HG03135 (cell line): ENCODE results near the gene HIGD1A.

Experiments
- ATAC-seq: cut with Tn5 transposase; IDR thresholded peaks from one replicate; pipeline ENCODE4 v1.9.1; 2021; ENCODE audit warnings: mild to moderate bottlenecking, moderate library complexity; ENCODE audit not compliant: unreplicated experiment

HIGD1A gene

DNA sequence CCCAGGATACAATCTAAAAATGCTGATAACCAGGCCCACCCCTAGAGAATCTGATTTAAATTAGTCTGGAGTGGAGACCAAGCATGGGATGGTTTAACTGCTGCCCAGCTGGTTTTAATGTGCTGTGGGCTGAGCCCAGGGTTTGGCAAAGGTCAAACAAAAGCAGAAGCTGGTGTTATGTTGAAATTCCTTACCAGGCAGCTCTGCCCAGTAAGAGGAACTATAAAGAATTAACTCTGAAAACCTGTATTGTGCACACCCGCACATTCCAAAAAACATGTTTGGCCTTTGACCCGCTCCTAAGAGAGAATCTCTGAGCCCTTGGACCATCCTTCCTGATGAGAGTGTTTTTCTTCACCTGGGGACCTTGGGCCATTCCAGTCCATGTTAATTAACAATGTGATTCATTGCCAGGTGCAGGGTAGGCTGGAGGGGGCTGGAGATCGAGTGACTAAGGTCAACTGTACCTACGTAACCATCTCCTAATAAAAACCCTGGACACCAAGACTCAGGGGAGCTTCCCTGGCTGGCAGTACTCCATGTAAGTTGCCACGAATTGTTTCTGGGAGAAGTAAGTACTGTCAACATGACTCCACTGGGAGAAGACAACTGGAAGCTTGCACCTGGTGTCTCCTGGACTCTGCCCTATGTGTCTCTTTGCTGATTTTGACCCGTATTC lies 42.1 kb downstream of the HIGD1A start:
- ATAC-seq = no peak

DNA sequence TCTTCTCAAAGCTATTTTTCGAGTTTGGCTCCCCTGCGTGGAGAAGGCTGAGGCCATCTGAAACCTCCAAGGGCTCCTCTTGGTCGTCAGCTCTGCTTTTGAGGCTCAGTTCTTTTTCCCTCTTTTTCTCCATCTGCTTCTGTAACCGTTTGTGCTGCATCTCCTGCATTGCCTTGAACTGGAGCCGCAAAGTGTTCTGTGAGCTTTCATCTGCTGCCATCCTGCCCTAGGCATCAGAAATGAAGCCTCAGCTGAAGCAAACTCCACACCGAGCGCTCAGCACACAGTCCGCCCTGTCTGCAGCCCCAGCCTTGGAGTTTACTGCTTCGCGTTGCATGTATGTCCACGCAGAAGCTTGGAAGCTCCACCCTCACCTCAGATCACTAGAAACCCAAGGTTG lies 46.2 kb downstream of the HIGD1A start:
- no peak for ATAC-seq

DNA sequence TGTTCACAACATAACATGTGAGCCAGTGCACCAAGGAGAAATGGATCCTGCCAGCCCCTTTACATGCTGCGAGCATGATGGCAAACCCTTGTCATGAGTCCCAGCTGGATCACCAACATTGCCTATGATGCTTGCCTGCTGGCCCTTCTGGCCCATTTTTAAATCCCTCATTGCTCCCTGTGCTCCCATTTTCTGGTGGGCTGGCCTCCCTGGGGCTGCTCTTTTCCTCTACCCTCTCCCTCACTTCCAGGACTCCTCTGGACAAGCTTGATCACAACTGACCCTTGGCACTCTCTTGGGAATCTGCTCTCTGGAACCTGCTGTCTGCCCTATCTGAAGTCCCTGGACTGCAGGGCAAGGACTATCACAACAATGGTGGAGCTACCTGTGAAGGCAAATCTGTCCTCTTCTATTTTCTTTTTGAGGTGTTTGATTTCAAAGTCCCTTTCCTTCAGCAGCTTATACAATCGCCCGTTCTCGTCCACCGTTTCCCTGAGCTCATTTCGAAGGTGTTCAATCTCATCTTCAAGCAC lies 47.5 kb downstream of the HIGD1A start:
- no peak for ATAC-seq

DNA sequence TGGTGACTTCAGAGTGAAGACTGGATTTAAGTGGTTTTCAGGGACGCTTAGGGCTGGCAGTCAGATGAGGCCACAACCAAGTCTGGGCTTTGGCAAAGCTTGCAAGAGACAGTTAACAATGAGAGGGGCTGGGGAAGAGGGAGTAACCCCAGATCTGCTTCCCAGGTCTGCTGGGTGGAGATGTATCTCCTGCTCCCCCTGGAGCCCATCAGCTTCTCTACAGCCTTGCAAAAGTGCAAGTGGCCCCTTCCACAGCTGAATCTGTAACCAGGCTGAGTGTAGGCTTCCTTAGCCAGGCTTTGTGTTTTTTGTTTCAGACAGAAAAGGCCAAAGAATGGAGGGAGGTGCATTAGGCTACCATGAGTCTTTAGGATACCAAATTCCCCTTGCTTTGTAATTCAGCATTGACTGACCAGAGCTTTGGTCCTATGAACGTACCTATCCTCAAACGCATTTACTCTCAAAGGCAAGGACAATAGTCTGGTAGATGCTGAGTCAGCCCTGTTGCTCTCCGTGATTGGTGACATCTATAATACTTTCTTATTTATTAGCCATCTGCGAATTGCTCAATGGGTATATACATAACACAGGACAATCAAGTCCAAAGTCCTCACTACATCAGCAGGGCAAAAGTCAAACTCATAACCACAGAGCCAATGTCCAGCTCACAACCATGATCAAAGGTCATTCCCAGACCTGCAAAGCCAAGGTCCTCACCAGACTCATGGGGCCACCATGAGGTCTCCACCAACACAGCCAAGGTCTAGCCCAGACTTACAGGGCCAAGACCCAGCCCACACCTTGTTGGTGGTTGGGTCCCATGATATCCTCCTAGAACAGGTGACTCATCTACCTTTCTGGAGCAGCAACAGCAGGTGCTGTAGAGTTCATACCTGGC lies 48.4 kb downstream of the HIGD1A start:
- ATAC-seq = no peak

DNA sequence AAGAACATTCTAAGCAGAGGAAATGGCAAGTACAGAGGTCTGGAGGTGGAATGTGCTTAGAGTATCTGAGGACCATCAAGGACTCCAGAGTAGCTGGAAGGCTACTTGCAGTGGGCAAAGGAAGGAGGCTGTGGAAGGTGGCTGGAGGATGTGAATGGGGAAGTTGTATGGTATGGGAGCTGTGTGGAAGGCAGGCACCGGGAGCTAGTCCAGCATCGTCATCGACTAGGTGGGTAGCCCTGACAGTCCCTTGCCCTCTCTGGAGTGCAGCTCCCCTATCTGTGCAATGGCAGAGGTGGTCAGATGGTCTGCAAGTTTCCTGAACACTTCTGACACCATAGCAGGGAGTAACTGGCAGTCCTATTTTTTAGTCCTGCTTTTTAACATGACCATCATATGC lies 50.5 kb downstream of the HIGD1A start:
- no peak for ATAC-seq

DNA sequence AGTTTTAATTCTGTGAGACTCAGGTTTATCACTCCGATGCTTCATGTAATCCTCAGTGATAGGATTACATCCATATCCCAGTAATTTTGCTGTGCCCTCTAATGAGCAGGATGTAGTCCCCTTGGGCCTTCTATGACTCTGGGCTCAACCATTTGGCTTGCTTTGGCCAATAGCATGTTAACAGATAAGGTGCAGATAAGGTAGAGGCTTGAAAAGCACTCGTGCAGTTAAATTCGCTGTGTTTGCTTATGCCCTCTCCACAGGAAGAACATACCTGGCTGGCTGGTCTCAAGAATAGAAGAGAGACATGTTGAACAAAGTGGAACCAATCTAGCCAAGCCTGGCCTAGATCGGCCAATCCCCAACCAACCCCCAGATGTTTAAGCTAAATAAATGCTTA lies 51.3 kb downstream of the HIGD1A start:
- ATAC-seq = no peak

DNA sequence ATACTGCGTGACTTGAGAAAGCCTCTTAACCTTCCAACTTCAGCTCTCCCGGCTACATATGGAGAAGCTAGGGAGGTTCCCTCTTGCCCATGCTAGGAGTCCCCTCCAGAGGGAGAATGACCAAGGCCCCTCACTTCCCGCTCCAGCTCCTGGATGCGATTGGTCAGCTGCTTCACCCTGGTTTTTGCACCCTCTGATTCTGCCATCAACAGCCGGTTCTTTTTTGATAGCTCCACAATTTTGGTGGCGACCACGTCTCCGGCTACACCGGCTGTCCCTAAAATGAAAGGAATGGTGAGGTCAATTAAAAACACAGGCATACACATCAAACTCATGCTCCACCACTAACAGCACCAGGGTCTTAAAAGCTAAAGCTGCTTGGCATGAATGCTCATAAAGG lies 51.8 kb downstream of the HIGD1A start:
- ATAC-seq = no peak

DNA sequence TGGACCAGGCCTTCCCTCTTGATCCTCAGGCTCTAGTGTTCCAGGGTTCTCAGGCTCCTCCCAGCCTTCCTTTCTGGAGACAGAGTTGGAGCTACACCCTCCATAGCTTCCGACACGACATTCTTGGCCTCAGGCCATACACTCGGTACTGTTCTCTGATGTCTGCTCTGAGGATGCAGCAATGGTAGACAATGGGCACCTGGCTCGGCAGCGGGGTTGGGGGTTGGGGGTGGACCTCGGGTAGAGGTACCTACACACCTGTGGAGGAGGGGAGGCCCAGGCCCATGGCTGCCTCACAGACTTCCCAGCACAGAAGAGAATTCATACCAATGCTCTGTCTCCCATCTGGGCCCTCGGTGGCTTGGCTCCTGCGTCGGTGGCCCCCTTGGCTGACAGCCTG lies 52.7 kb downstream of the HIGD1A start:
- no peak for ATAC-seq

DNA sequence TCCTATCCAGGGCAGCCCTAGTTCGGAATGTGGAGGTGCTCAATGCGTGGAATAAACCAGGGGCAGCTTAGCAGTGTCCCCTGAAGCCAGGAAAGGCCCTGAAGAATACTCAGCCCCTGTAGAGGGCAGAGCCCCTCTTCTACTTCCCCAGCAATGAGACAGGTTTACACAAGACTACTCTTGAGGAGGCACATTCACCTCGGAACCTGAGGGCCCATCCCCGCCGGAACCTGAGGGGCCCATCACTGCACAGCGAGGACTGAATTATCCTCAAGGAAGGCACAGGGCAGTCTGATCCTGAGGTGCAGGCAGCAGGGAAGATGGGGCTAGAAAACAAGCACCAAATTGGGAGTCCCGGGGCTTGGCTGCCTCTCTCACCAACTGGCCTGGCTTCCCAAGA lies 53.5 kb downstream of the HIGD1A start:
- ATAC-seq = no peak

DNA sequence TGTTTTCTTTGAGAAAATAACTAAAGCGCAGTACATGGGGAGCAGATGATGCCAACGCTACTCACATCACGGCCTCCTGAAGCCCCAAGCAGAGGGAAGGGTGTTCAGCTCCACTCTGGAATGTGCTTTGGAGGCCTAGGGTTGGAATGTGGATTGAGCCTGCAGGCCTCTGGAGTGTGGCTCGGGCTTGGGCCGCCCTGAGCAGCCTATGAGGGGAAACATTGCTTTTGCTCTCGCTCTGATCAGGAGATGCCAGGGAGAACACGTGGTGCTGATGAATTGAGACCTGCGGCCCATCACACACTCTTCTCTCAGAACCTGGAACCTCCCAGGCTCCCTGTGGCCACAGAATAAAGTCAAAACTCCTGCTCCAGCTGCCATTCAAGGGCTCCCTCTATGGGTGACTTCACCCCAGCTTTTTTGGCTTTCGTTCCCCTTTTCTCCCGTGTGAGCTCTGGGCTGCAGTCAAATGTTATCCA lies 54.5 kb downstream of the HIGD1A start:
- ATAC-seq = no peak

DNA sequence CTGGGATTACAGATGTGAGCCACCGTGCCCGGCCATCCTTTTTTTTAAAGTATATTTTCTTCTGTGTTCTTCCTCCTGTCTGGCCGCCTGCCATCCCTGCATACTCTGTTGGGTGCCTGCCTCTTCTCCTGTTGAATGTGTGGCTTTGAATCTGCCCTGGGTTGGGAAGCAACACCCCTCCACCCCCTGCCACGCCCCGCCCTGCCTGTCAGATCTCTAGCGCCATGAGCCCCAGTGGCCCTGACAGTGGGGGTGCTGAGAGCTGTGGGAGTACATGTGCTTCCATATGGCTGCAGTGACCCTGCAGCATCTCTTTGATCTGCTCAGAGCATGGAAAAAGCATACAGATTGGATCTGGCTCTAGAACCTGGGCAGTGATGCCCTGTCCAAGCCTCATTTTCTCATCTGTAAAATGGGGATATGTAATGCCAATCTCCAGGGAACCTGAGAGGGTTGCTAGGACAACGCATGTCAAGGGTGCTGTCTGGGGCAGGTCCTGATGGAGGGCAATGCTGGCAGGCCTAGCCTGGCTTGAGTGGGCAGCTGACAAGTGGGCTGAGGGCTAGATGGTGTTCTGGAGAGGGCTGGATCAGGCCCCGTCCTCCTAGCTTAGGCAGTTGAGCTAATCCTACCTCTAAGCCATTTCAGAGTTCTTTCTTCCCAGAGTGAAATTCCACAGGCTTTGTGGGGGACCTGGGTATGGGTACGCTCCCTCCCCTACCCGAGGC lies 55.1 kb downstream of the HIGD1A start:
- no peak for ATAC-seq

DNA sequence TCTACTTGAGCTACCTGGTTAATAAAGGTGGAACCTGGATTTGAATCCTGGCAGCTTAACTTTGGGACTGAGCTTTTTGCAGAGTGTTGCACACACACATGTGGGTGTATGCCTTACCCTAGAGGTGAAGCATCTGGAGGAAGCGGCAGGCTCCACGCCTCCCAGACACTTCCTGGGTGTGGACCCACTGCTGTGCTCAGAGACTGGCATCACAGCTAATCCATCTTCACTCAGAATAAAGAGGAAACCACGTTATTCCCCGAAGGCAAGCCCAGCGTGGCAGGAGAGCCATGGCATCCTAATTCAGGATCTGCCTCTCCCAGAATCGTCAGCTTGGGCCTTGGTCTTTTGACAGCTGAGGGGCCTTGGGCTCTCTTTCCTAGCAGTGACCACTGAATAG lies 56.7 kb downstream of the HIGD1A start:
- no peak for ATAC-seq

DNA sequence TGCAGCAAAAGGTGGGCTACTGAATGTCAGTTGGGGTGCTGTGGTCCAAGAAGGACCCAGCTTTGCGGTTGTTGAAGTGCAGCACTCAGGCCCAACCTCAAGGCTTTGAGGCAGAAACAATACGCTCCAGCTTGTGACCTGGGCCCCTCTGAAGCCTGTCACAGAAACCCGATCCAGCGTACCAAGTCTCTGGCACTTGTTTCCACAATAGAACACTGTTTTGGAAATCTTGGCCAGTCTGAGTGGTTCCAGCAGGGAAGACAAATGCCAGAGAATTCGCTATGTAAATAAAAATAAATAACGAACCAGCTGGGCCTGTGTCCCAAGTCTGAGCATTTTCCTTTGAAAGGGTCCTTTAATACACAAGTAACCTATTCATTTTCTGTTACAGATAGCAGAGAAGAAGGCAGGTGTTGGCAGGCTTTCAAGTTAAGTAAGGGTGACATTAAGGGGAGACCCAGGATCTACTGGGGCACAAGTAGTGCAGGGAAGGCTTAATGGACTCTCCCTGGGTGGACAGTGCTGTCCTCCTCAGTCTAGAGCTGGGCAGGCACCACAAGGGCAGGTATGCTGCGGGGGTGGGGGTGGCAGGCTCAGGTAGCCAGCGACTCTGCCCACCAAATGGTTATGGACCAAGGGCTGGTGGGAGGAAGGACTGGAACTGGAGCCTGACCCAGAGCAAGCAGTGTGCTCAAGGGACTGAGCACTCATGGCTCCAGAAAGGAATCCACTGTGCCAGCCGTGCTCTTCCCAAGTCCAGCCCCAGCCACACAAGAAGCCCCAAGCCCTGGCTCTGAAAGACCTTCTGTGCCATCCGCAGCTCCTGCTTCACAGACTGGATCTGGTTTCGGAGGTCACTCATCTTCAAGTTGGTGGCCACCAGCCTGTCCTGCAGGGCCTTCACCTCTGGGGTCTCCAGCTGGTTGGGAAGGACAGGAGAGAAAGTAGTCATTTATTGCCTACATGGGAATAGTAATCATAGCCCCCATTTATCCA lies 57.5 kb downstream of the HIGD1A start:
- ATAC-seq = no peak

DNA sequence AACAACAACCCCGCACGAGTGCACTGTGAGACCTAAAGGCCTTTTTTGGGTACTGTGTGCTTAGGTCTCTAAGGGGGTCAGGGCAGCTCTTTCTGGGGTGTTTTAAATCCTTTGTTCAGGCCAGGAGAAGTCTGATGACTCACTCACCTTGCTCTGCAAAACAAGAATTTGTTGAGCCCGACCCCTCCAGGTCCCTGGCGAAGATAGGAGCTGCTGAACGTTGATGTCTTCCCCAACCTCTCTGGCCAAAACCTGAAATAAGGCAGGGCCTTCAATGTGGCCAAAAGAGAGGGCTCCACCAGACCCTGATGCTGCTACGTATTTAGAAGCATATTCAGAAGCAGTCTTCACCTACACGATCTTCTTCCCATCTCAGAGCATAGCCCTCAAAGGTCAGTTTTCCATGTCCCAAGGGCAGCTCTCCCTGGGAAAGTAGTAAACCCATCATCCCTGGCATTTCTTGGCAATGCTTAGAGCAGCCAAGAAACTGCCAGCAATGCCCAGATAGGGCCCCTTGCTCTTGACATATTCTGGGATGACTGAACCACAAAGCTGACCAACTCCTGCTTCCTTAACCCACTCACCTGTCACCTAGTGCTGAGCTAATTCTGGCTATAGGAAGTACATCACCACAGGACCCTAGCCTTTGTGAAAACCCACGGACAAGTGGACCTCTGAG lies 58.4 kb downstream of the HIGD1A start:
- ATAC-seq = no peak

DNA sequence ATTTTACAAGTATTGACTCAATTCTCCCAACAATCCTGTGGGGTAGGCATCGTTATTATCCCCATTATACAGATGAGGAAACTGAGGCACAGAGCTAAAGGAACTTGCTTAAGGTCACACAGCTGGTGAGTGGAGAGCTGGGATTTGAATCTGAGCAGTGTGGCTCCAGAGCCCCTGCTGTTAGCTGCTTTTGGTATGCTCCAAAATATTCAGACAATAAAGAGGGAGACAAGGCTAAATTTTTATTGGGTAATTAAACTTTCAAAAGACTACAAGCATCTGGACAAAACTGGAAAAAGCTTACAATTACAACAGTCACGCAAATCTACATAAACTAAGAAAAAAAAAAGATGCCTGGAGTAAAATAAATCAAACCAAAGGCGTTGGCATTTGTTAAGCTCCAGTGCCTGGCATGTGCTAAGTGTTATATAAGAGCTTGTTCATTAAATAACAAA lies 59.0 kb downstream of the HIGD1A start:
- no peak for ATAC-seq

DNA sequence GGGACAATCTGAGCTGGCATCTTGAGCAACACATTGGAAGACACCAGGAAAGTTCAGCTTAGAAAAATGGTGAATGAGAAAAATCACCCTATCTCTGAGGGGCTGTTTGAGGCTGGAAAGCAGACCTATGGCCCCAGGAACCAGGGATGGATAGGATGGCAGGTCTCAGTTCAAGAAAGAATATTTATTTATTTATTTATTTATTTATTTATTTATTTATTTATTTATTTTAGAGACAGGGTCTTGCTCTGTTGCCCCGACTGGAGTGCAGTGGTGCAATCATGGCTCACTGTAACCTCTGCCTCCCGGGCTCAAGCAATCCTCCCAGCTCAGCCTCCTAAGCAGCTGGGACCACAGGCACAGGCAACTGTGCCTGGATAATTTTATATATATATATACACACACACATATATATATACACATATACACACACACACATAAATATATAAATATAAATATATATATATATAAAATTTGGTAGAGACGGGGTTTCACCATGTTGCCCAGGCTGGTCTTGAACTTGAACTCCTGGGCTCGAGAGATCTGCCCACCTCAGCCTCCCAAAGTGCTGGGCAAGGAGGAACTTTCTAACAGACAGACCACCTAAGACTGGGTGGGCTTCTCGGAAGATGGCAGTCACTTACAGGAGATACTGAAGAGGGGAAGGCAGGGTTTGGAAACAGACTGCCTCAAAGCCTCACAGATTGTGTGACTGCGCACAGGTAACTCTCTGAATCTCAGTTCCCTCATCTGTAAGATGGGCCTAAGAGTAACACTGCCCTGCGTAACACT lies 60.9 kb downstream of the HIGD1A start:
- ATAC-seq = no peak

DNA sequence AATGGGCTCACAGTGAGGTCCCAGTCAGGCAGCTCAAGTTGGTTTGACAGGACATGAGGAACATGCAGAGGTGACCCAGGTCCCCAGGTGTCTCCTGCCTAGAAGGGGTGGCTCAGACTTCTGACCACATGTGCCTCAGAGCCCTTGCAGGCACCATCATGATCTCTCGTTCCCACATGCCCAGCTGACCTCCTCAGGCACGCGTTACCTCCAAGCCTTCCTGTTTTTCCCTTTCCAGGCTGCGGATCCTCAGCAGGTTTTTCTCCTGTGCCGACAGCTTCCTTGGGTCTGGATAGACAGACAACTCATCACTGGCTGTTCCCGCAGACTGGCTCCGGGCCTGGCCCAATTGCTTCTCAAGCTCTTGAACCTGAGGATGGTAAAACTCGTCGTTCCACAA lies 61.6 kb downstream of the HIGD1A start:
- no peak for ATAC-seq

DNA sequence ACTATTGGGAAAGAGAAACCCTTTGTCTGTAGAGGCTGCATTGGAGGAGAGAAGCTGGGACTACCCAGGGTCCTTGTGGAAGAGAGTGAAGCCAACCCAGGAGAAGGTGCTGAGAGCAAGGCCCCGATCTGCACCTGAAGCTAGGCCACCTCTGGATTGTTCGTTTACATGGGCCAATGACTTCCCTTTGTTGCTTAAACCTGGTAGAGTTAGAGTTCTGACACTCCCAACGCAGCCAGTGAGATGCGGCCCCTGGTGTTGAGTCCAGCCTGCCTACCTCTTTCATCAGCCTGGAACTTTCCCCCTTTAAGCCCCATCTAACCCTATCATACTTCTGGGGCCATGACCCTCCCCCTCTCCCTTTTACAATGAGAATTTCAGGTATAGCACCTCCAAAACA lies 62.0 kb downstream of the HIGD1A start:
- ATAC-seq = no peak

DNA sequence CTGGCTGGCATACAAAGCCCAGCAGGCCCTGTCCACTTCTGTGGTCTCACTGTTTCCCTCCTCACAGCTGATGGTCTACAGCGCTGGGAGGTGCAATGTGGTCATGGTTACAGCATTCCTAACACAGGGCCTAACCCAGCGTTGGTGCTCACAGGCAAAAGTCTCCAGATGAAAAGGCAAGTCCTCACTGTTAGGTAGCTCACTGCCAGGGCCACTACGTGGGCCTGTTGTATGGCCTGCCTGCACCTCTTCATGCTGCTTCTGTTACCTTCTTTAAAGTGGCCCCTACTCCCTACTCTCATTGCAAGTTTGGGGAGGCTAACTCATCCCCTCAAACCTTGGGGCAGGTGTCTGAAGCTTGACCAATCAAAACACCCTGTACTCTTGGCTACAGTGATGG lies 62.5 kb downstream of the HIGD1A start:
- no peak for ATAC-seq
